ENCODE data around the gene FAM168A. TPM values are rescaled to one million over a fixed set of nuclear protein-coding genes. Genes with fewer than 3 reads are reported as not detected.

Gene FAM168A
- total and polyA plus RNA-seq, 7 donors: 5.3 to 28.6 (median 18.1) TPM

DNA sequence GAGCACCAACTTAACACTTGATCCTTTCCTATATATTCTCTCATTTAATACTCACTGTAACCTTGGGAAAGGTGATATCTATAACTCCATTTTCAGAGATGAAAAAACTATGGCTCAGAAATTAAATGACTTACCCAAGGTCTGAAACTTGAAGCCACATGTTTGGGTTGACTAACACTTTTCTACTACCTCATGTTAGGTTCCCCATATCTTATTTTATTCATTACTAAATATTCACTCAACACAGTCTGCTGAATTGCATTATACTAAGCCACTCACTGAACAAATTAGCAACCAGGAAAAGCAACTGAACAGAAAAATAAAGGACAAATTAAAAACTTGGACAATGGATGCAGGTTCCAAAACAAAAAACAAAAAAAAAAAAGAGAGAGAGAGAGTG lies 59.9 kb downstream of the FAM168A start:
- Histone ChIP-seq H3K9me3 (no peaks in the 10 kb centered on the region), H3K4me1 (peaks cover 11% of the 10 kb centered on the region), H3K27ac (no peak overlapping the region), H3K27me3 (ENCODE audit: insufficient read depth in 3 of 3, low read length in 2 of 3) (no peaks in the 10 kb centered on the region), H3K36me3 (ENCODE audit: insufficient read depth in 1 of 2, low read depth in 1 of 2) (no peaks in the 10 kb centered on the region), H3K4me3 (no peak overlapping the region)
- DNase-seq: no peak
- no peak for ATAC-seq
- TF ChIP-seq, protein P1, sequence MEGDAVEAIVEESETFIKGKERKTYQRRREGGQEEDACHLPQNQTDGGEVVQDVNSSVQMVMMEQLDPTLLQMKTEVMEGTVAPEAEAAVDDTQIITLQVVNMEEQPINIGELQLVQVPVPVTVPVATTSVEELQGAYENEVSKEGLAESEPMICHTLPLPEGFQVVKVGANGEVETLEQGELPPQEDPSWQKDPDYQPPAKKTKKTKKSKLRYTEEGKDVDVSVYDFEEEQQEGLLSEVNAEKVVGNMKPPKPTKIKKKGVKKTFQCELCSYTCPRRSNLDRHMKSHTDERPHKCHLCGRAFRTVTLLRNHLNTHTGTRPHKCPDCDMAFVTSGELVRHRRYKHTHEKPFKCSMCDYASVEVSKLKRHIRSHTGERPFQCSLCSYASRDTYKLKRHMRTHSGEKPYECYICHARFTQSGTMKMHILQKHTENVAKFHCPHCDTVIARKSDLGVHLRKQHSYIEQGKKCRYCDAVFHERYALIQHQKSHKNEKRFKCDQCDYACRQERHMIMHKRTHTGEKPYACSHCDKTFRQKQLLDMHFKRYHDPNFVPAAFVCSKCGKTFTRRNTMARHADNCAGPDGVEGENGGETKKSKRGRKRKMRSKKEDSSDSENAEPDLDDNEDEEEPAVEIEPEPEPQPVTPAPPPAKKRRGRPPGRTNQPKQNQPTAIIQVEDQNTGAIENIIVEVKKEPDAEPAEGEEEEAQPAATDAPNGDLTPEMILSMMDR (IDR thresholded peaks at IDR 0.05): no peak
- intact Hi-C loops (cut with DNase I): no loop called here

DNA sequence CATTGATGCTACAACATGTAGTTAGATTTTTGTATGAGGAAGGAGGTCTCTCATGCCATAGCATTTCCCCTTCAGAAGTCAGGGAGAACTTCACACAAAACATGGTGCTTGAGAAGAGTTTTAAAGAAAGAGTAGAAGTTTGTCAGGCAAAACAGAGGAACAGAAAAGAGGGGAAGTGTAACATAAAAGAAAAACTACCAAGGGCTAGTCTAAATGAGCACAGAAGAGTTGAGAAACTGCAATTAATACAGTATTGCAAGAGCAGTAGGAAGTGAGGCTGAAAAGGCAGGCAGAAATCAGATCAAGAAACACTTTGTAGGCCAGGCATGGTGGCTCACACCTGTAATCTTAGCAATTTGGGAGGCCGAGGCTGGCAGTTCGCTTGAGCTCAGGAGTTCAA lies 61.0 kb downstream of the FAM168A start:
- Histone ChIP-seq H3K4me3 (no peak overlapping the region), H3K9me3 (no peaks in the 10 kb centered on the region), H3K4me1 (peaks cover 14% of the 10 kb centered on the region), H3K27me3 (ENCODE audit: insufficient read depth in 3 of 3, low read length in 2 of 3) (no peaks in the 10 kb centered on the region), H3K27ac (no peak overlapping the region), H3K36me3 (ENCODE audit: insufficient read depth in 1 of 2, low read depth in 1 of 2) (no peaks in the 10 kb centered on the region)
- no peak for ATAC-seq
- no peak for DNase-seq
- intact Hi-C loops (cut with DNase I): no loop called here
- TF ChIP-seq, protein P1 (IDR thresholded peaks at IDR 0.05): no peak
- 97 to 100% (median 97%) methylated on average over 2 of the region's 2 CpGs for WGBS, 3 donors

GRCh38 chr11:73532310-73532709 lies 65.6 kb downstream of the FAM168A start:
- intact Hi-C loops (cut with DNase I): loop anchor here in 1 of 2 donors (5.0 kb wide), 1 partner anchor 55 kb away; no protein-coding TSS in a partner anchor
- TF ChIP-seq, protein P1 (IDR thresholded peaks at IDR 0.05): no peak
- no peak overlapping the region for H3K27ac ChIP-seq
- ATAC-seq: no peak
- H3K4me3 ChIP-seq: no peak overlapping the region
- H3K36me3 ChIP-seq (ENCODE audit: insufficient read depth in 1 of 2, low read depth in 1 of 2): no peaks in the 10 kb centered on the region
- no peak for DNase-seq
- peaks cover 29% of the 10 kb centered on the region for H3K4me1 ChIP-seq
- WGBS, 3 donors: 96 to 100% (median 99%) methylated on average over 1 of the region's 1 CpG
- no peaks in the 10 kb centered on the region for H3K9me3 ChIP-seq
- no peaks in the 10 kb centered on the region for H3K27me3 ChIP-seq (ENCODE audit: insufficient read depth in 3 of 3, low read length in 2 of 3)

- H3K4me3 ChIP-seq: no peak overlapping the region
- ATAC-seq (no peak), DNase-seq (no peak)
- intact Hi-C loops (cut with DNase I): loop anchor here in 1 of 2 donors (5.0 kb wide), 1 partner anchor 54 kb away; no protein-coding TSS in a partner anchor
- TF ChIP-seq, protein P1 (IDR thresholded peaks at IDR 0.05): no peak
- H3K4me1 ChIP-seq: peaks cover 29% of the 10 kb centered on the region
- H3K27me3 ChIP-seq (ENCODE audit: insufficient read depth in 3 of 3, low read length in 2 of 3): no peaks in the 10 kb centered on the region
- H3K27ac ChIP-seq: no peak overlapping the region
- no peaks in the 10 kb centered on the region for H3K36me3 ChIP-seq (ENCODE audit: insufficient read depth in 1 of 2, low read depth in 1 of 2)
- WGBS, 3 donors: 15 to 37% (median 16%) methylated on average over 1 of the region's 1 CpG
- no peaks in the 10 kb centered on the region for H3K9me3 ChIP-seq
These were observed 66.5 kb downstream of the FAM168A start for GRCh38 chr11:73531386-73531785.

DNA sequence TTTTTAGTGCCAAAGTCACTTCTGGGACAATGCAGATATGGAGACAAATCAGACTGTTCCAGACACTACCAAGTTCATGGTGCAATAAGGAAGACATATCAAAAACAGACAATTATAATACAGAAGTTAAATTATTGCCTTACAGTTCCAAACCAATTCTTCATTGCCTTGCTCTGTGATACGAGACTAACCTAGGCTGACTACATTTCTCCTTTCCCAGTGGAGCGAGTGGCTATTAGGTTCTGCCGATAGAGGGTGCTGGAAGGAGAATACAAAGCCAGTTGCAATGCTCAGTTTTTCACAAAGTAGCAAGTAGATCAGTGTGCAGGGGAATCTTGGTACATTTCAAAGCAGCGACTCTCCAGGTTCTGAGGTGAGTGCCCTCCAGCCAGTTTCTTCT lies 67.8 kb downstream of the FAM168A start:
- Histone ChIP-seq H3K27ac (no peak overlapping the region), H3K4me3 (no peak overlapping the region), H3K27me3 (ENCODE audit: insufficient read depth in 3 of 3, low read length in 2 of 3) (no peaks in the 10 kb centered on the region), H3K9me3 (no peaks in the 10 kb centered on the region), H3K36me3 (ENCODE audit: insufficient read depth in 1 of 2, low read depth in 1 of 2) (no peaks in the 10 kb centered on the region), H3K4me1 (peaks cover 29% of the 10 kb centered on the region)
- DNase-seq (no peak), ATAC-seq (peak in 2 of 4 donors; percentile 29 to 43)
- 79 to 97% (median 87%) methylated on average over 4 of the region's 4 CpGs for WGBS, 3 donors
- TF ChIP-seq, protein P1 (IDR thresholded peaks at IDR 0.05): no peak
- intact Hi-C loops (cut with DNase I): loop anchor here in 1 of 2 donors (5.0 kb wide), 1 partner anchor 53 kb away; no protein-coding TSS in a partner anchor
